Right renal cortex interstitium (tissue), 3 donors: Measurements from ENCODE around the gene SEH1L. TPM values are rescaled to one million over a fixed set of nuclear protein-coding genes. Genes with fewer than 3 reads are reported as not detected.
"Not testable (repeated sequence)": the region's sequence is repeated elsewhere in the genome, so short reads cannot be mapped to it uniquely, and the experiment has no call there.

Experiments
- DNase-seq, 3 donors: peaks; one replicate each; pipeline ENCODE4 v3.0.0-alpha.2; 2013; ENCODE audit warnings: low read depth in 3 of 3, low spot score in 2 of 3
- polyA plus RNA-seq, 3 donors: library from polyadenylated mRNA; unstranded; fragments of 120-200 nt; gene quantifications; one replicate each; pipeline ENCODE4 v1.2.1, GENCODE V29; 2013; ENCODE audit not compliant: insufficient read length in 3 of 3

Gene SEH1L, protein sequence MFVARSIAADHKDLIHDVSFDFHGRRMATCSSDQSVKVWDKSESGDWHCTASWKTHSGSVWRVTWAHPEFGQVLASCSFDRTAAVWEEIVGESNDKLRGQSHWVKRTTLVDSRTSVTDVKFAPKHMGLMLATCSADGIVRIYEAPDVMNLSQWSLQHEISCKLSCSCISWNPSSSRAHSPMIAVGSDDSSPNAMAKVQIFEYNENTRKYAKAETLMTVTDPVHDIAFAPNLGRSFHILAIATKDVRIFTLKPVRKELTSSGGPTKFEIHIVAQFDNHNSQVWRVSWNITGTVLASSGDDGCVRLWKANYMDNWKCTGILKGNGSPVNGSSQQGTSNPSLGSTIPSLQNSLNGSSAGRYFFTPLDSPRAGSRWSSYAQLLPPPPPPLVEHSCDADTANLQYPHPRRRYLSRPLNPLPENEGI
- 10 to 100 TPM; 38.7 to 41.5 (median 40.2) TPM for polyA plus RNA-seq

GRCh38 chr18:12947285-12948049 is at the start of gene SEH1L:
Gene SEH1L, plus strand, starts transcription at chr18:12948011. Its CDS starts 111 bp downstream, at chr18:12948122.
- DNase-seq, result peak; percentile 74 to 92 (median 92)

- DNase-seq, result not testable (repeated sequence)
Observed at GRCh38 chr18:12901208-12901607, 46.6 kb upstream of the SEH1L start.

DNA sequence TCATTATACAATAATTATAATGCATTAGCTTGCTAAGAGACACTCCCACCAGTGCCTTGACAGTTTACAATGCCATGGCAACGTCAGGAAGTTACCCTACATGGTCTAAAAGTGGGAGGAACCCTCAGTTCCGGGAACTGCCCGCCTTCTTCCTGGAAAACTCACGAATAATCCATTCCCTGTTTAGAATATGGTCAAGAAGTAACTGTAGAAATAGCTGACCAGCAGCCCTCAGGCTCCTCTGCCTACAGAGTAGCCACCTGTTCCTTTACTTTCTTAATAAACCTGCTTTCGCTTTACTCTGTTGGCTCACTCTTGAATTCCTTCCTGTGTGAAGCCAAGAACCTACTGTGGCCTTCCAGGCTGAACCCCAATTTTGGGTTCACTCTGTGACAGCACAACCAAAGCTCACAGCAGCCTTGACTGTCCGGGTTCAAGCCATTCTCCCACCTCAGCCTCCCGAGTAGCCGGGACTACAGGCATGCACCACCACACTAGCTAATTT is 43.7 kb upstream of the SEH1L start:
- no peak for DNase-seq

DNA sequence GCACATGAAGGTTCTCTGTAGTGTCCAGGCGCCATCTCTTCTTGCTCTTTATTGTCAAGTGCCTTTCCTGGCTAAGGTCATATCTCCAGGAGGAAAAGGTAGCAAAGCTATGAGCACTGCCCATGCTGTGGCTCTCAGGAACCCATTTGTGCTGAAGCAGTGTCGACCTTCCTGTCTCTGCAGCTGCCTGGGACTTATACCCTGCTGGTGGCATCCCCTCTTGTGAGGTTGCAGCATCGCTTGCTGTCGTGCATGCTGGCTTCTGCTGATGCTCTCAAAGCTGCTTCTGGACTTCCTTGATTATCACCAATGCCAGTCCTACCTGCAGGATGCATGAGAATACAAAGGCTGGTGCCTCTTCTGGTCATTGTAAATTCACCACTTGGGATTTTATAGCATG is 41.7 kb upstream of the SEH1L start:
- no peak for DNase-seq

DNA sequence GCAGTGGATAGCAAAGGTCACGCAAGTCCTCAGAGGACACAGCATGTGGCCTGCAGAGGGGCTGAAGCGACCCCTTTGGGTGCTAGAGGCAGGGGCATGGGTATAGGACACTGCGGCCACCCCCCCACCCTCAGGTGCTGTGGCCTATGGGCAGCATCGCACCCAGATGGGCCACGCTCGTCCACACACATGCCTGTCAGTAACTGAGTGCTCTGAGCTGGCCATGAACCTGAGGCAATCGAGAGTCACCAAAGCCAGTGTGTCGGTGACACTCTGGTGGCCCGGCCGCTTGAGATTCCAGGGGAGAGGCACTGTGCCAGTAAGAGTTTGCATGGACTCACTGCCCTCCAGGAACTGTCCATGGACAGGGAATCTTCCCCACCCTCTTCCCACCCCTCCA is 41.0 kb upstream of the SEH1L start:
- no peak for DNase-seq

DNA sequence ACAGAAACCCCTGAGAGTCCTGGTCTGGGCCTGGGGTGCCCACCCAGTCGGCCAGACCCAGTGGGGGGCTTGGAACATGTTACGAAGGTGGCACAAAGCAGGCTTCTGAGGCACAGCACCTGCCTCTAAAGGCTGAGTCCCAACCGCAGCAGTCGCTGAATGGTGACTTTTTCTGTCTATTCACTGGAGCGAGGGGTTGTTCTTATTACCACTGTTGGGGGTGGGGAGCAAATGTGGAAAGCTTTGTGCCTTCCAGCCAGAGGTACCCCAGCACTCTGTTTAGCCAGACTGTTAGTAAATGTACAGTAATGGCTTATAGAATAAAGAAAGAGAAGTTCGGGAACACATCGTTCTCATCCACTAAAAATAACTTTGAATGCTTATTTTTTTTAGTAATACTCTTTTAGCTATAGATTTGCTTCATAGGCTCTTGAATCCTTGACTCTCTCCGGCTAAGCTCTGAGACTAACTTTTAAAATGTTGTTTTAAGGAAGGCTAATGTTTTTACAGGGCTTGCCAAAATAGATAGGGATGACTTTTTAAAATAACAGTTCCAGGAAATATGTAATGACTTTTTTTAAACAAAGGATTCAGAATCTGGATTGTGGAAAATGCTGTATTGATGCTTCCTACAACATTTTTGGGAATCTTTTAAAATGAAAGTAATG is 40.4 kb upstream of the SEH1L start:
- DNase-seq, result no peak

GRCh38 chr18:12908706-12909105 is 39.1 kb upstream of the SEH1L start:
- no peak for DNase-seq

- peak in 1 of 3 donors; percentile 26 for DNase-seq
Observed at GRCh38 chr18:12911025-12911928, 36.5 kb upstream of the SEH1L start.

GRCh38 chr18:12911929-12912703 is 35.7 kb upstream of the SEH1L start:
- DNase-seq, result no peak

DNA sequence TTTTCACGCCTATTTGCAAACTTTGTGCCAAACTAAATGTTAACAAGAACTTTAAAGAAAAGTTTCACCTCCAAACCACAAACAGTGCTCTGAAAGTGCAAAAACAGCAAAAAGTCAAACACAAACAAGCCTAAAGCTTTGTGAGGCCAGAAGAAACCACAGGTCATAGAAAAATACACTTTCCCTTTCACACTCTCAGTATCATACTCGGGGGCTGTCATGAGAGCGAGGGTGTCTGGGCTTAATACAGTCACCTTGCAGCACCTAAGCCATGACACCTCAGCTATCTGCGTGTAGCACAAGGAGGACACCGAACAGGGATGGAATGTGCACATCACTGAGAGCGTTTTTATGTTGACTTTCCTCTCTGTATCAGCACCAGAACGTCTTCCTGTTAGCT is 26.6 kb upstream of the SEH1L start:
- no peak for DNase-seq

GRCh38 chr18:12922266-12922665 is 25.5 kb upstream of the SEH1L start:
- no peak for DNase-seq

DNA sequence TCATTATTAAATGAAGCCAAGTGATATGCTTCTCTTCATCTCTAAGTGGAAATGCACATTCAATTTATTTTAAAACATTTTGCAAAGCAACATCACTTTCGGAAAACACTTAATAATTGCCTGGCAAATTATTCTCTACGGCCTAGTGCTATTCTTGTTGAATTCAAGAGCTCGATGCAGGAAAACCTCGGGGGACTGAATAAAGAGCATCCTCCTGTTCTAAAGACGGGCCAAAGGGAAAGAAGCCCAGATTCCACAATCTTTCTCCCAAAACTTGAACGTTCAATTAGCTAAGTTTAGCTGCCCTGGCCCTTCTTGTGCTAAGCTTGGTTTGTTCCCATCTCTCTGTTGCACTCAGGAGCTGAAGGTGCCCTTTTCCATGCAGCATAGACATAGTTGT is 23.2 kb upstream of the SEH1L start:
- no peak for DNase-seq

DNA sequence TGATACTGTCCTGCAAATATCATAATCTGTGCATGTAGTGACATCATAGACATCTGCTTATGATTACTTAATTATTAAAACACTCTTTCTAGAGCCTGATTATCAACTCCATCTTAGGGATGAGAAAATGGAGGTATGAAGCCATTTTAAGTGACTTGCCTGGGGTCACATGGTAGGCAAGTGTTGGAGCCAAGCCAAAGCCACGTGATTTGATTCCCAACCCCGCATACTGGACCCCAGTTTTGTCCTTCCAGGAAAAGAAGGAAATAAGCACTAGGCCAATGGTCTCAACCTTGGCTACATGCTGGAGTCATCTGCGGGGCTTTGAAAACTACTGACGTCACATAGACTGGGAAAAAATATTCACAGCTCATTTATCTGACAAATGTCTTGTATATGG is 19.6 kb upstream of the SEH1L start:
- DNase-seq, result no peak

DNA sequence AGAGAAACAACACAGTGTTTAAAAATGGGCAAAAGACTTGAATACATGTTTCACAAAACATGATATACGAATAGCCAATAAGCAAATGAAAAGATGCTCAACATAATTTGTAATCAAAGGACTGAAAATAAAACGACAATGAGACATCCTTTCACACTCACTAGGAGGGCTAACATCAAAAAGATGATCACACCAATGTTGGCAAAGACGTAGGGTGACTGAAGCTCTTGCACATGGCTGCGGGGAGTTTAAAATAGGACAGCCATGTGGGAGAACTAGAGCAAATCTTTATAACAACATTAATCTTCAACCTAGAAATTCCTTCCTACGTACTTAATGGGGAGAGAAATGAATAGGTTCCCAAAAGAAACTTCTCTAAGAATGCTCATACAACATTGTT is 19.2 kb upstream of the SEH1L start:
- no peak for DNase-seq

GRCh38 chr18:12929477-12930083 is 18.2 kb upstream of the SEH1L start:
- DNase-seq, result no peak

DNA sequence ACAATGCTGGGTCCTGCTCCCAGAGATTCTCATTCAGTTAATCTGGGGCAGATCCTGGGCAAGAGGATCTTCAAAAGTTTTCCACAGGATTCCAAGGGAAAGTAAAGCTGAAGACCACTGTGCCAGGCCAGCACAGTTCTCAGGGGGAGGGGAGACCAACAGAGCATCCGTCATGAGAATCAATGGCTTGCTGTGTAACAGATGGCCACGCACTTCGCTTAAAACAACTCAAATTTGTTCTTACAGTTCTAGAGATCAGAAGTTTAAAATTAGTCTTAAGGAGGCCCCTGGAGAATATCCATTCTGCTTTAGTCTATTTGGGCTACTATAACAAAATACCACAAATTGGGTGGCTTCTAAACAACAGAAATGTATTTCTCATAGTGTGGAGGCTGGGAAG is 17.4 kb upstream of the SEH1L start:
- no peak for DNase-seq

DNA sequence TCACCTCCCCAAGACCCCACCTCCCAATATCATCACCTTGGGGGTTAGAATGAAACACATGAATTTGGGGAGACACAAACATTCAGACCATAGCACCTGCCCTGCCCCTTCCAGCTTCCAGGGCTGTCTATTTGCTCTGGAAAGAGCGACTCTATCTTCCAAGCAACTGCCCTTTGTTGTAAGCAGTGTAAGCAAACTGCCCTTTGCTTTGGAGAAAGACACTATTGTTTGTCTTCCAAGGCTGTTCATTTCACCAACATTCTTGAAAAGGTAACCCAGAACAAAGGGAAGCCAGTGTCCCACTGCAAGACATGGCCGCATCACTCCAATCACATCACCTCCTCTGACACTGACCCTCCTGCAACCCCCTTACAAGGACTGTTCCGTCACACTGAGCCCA is 16.9 kb upstream of the SEH1L start:
- no peak for DNase-seq

DNA sequence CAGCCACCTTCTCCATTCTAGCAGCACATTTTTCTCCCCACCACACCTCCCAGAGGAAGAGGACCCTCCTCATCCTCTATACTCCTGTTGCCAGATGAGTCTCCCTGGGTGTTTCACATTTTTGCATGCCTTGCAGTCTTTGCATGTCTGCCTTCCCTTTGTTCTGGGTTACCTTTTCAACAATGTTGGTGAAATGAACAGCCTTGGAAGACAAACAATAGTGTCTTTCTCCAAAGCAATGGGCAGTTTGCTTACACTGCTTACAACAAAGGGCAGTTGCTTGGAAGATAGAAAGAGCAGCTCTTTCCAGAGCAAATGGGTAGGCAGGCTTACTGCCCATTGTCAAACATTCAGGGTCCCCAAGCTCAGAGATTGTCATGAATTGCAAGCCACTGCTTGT is 14.5 kb upstream of the SEH1L start:
- DNase-seq, result no peak
